Measurements from ENCODE around the gene HSF2.
A peak's percentile ranks its signal among the peaks of the same experiment; 100 is the strongest.
"Not testable (repeated sequence)": the region's sequence is repeated elsewhere in the genome, so short reads cannot be mapped to it uniquely, and the experiment has no call there.

Gene HSF2

GRCh38 chr6:122455116-122455515 lies 55.7 kb downstream of the HSF2 start:
- DNase-seq = not testable (repeated sequence)

DNA sequence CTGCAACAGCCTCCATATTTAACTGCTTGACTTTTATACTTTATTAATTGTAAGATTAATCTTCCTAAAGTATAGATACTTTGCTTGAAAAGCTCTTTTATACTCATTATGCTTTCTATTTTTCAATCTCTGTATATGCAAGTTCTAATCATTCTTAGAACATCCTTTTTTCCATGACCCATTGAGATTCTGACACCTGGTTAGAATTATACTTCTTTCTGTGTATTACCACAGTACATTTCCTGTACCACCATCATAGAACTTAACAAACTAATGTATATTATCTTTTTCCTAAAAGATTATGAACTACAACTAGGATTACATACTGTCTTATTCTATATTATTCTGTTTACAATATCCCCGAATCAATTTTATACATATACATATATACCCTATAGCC lies 58.6 kb downstream of the HSF2 start:
- no peak for DNase-seq

DNA sequence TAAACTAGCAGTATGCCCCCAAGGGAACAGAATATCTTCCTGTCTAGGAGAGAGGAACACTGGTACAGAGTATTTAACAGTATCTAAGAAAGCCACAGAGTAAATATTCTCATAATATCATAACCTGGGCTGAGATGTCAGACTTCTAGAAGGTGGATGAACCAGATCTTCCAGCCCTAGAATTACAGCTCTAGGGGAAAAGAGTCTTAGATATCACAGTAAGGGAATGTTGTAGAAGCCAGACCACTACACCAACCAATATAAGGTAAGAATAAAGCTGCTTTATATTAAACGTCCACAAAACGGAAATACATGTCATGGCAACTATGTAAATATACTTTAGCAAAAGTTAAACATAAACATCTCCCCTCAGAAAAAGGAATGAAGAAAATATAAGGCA lies 59.8 kb downstream of the HSF2 start:
- no peak for DNase-seq

GRCh38 chr6:122459865-122460416 lies 60.5 kb downstream of the HSF2 start:
- DNase-seq = not testable (repeated sequence)

- DNase-seq = no peak
These were observed 62.4 kb downstream of the HSF2 start for GRCh38 chr6:122461885-122462284.

GRCh38 chr6:122471107-122472021 lies 71.9 kb downstream of the HSF2 start, which contains the start of gene SERINC1:
TSS of gene SERINC1 (minus strand) at chr6:122471807. CDS start at chr6:122471737, 70 bp downstream.
- peak; percentile 95 for DNase-seq

GRCh38 chr6:122472022-122472340 lies 72.5 kb downstream of the HSF2 start:
- no peak for DNase-seq

DNA sequence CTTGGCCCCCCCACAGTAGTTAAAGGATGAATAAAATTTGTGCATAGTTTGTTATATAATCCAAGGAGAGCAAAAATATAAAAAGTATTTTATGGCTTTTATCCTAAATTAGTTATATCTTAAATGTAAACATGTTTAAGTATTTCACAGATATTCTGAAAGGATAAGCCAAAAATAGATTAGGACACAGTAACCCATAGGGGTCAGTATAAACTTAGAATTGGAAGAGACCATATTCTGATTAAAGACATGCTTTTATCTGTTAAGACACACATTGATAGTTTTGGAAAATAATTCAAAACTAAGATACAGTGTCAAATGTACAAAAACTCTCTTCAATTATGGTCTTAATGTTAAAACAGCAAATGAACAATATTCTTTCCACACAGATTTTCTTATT lies 76.7 kb downstream of the HSF2 start:
- DNase-seq = no peak

DNA sequence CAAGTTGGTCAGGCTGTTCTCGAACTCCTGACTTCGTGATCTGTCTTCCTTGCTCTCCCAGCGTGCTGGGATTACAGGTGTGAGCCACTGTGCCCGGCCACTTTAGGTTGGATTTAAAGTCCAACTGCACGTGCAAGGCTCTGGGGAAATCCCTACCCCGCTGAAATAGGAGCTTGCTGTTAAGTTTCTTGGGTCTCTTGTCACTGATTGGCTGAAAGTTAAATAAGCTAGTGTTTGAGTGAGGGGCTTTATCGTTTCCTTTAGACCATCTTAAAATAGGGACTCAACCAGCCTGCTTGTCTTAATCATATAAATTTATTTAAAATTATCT lies 83.3 kb downstream of the HSF2 start:
- DNase-seq = no peak

Data from activated CD4-positive, alpha-beta T cell treated with anti-CD3 and anti-CD28 coated beads, Interleukin-2, amount 50 U/mL, for 16 hours (primary cell).